ENCODE data around the gene BCL11B.

Gene BCL11B

DNA sequence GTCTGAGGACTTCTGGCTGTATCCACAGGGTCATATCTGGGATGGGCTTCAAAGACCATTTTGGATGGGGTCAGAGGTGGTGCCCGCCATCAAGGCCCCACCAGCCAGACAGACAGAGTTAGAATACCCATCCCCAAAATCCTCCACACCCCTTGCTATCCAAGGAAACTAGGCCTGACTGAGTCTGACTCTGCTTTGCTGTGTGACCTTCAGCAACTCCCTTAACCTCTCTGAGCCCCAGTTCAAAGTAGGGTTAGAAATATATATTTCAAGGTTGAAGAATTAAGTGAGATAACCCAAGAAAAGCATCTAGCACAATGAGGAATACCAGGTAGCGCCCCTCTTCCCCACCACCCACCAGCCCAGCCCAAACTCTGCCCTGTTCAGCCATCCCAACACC lies 20.3 kb downstream of the BCL11B start:
- WGBS (ENCODE audit: extremely low coverage, insufficient coverage, low lambda C conversion rate): no CpG with 5 or more reads among the region's 2 CpGs
- peaks cover 52% of the 10 kb centered on the region for H3K79me2 ChIP-seq (ENCODE audit: control insufficient read depth, insufficient read depth, low read length)
- H3K27ac ChIP-seq (ENCODE audit: low read depth, low read length): no peak overlapping the region
- no peak overlapping the region for H2BK120ac ChIP-seq (ENCODE audit: low read depth, low read length)
- H3K23ac ChIP-seq (ENCODE audit: low read length): no peak overlapping the region
- H4K8ac ChIP-seq (ENCODE audit: low read depth, low read length): no peak overlapping the region
- H2BK15ac ChIP-seq (replicated peaks; ENCODE audit: low read depth): no peak overlapping the region
- H3K56ac ChIP-seq (ENCODE audit: low read length): no peak overlapping the region
- peaks cover 42% of the 10 kb centered on the region for H3K79me1 ChIP-seq (ENCODE audit: low read length)
- peaks cover 1% of the 10 kb centered on the region for H3K36me3 ChIP-seq (ENCODE audit: control insufficient read depth, insufficient read depth, low read length)
- no peak overlapping the region for H3K18ac ChIP-seq (ENCODE audit: low read length)
- no peak overlapping the region for H3K4me3 ChIP-seq (ENCODE audit: low read length)
- no peak overlapping the region for H2AK5ac ChIP-seq (ENCODE audit: low read length)
- DNase-seq: no peak
- no peak overlapping the region for H3K4me2 ChIP-seq (ENCODE audit: low read length)
- H3K4me1 ChIP-seq (ENCODE audit: control insufficient read depth, low read depth, low read length): peaks cover 13% of the 10 kb centered on the region
- H3K4ac ChIP-seq (ENCODE audit: low read depth, low read length): no peak overlapping the region
- H4K5ac ChIP-seq (ENCODE audit: low read length): no peak overlapping the region
- no peak overlapping the region for H2BK5ac ChIP-seq (ENCODE audit: low read length)
- H3K9ac ChIP-seq (ENCODE audit: low read length): no peak overlapping the region
- H3K27me3 ChIP-seq (ENCODE audit: insufficient read depth, low read length, poor library complexity): no peaks in the 10 kb centered on the region

DNA sequence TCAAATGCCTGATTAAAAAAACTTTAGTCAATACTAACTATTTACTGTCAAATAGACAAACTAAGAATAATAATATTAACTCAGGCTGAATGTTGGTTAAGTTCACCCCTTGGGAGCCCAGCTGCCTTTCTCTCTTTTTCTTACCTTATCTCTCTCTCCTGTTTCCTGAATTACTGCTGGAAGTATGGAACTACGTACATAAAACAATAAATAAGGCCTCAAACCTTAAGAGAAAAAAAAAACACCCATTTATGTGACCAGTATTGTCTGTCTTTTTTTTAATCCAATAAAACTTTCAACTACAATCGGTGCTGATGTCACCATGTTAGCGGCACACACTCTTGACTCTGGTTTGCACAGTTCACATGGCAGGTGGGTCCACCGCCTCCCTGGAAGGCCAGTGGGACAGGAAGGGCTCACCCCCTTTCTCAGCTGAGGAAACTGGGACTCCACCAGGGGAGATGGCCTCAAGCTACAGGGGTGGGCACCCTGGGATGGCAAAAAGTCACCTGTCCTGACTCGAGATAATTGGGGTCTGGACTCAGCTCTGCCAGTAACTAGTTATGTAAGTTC lies 21.3 kb downstream of the BCL11B start:
- H2BK120ac ChIP-seq (ENCODE audit: low read depth, low read length): no peak overlapping the region
- no peak for DNase-seq
- peaks cover 32% of the 10 kb centered on the region for H3K79me1 ChIP-seq (ENCODE audit: low read length)
- H2BK5ac ChIP-seq (ENCODE audit: low read length): no peak overlapping the region
- no peak overlapping the region for H3K4me2 ChIP-seq (ENCODE audit: low read length)
- no CpG with 5 or more reads among the region's 5 CpGs for WGBS (ENCODE audit: extremely low coverage, insufficient coverage, low lambda C conversion rate)
- peaks cover 43% of the 10 kb centered on the region for H3K79me2 ChIP-seq (ENCODE audit: control insufficient read depth, insufficient read depth, low read length)
- H3K4ac ChIP-seq (ENCODE audit: low read depth, low read length): no peak overlapping the region
- H3K4me1 ChIP-seq (ENCODE audit: control insufficient read depth, low read depth, low read length): peaks cover 13% of the 10 kb centered on the region
- H2BK15ac ChIP-seq (replicated peaks; ENCODE audit: low read depth): no peak overlapping the region
- no peak overlapping the region for H3K56ac ChIP-seq (ENCODE audit: low read length)
- H3K36me3 ChIP-seq (ENCODE audit: control insufficient read depth, insufficient read depth, low read length): no peaks in the 10 kb centered on the region
- H3K18ac ChIP-seq (ENCODE audit: low read length): no peak overlapping the region
- H4K8ac ChIP-seq (ENCODE audit: low read depth, low read length): no peak overlapping the region
- H3K27ac ChIP-seq (ENCODE audit: low read depth, low read length): no peak overlapping the region
- no peak overlapping the region for H2AK5ac ChIP-seq (ENCODE audit: low read length)
- H3K27me3 ChIP-seq (ENCODE audit: insufficient read depth, low read length, poor library complexity): no peaks in the 10 kb centered on the region
- H3K9ac ChIP-seq (ENCODE audit: low read length): no peak overlapping the region
- no peak overlapping the region for H4K5ac ChIP-seq (ENCODE audit: low read length)
- no peak overlapping the region for H3K4me3 ChIP-seq (ENCODE audit: low read length)
- H3K23ac ChIP-seq (ENCODE audit: low read length): no peak overlapping the region

DNA sequence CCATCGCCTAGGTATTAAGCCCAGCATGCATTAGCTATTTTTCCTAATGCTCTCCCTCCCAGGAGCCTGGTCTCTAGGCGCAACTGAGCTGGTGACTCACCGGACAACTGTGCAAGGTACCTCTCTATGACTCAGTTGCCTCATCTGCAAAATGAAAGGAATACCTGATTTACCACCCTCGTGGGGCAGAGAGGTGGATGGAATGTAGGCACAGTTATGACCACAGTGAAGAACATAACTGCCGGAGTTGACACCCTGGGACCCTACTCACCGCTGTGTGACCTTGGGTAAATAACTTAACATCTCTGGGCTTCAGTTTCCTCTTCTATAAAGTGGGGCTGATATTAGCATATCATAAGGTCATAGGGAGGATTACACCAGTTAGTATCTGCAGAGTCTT lies 22.6 kb downstream of the BCL11B start:
- Histone ChIP-seq H2BK5ac (ENCODE audit: low read length) (no peak overlapping the region), H2BK120ac (ENCODE audit: low read depth, low read length) (no peak overlapping the region), H3K27me3 (ENCODE audit: insufficient read depth, low read length, poor library complexity) (no peaks in the 10 kb centered on the region), H3K56ac (ENCODE audit: low read length) (no peak overlapping the region), H3K23ac (ENCODE audit: low read length) (no peak overlapping the region), H4K5ac (ENCODE audit: low read length) (no peak overlapping the region), H3K36me3 (ENCODE audit: control insufficient read depth, insufficient read depth, low read length) (no peaks in the 10 kb centered on the region), H3K4ac (ENCODE audit: low read depth, low read length) (no peak overlapping the region), H3K9ac (ENCODE audit: low read length) (no peak overlapping the region), H3K4me2 (ENCODE audit: low read length) (no peak overlapping the region), H2AK5ac (ENCODE audit: low read length) (no peak overlapping the region), H3K4me3 (ENCODE audit: low read length) (no peak overlapping the region), H3K79me1 (ENCODE audit: low read length) (peaks cover 30% of the 10 kb centered on the region), H3K79me2 (ENCODE audit: control insufficient read depth, insufficient read depth, low read length) (peaks cover 41% of the 10 kb centered on the region), H4K8ac (ENCODE audit: low read depth, low read length) (no peak overlapping the region), H3K4me1 (ENCODE audit: control insufficient read depth, low read depth, low read length) (peaks cover 16% of the 10 kb centered on the region), H3K18ac (ENCODE audit: low read length) (no peak overlapping the region), H3K27ac (ENCODE audit: low read depth, low read length) (no peak overlapping the region), H2BK15ac (replicated peaks; ENCODE audit: low read depth) (no peak overlapping the region)
- no peak for DNase-seq
- WGBS (ENCODE audit: extremely low coverage, insufficient coverage, low lambda C conversion rate): no CpG with 5 or more reads among the region's 6 CpGs

DNA sequence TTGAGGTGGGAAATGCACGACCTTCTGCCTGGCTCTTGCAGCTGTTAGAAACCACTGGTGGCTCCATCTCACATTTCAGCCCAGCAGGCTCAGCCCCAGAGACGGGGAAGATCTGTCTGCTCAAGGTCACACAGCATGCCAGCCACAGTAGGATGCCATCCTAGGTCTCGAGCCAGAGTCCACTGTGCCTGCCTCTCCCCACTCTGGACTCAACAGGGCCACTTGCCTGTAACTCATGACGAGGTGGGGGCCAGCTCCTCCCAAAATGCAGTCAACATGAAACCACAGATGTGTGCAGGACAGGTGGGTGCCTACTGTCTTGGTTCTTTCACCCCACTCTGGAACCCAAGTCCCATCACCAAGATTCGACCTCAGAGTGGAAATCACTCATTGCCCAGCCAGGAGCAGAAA lies 23.2 kb downstream of the BCL11B start:
- Histone ChIP-seq H2BK15ac (replicated peaks; ENCODE audit: low read depth) (no peak overlapping the region), H3K79me1 (ENCODE audit: low read length) (peaks cover 26% of the 10 kb centered on the region), H2BK5ac (ENCODE audit: low read length) (no peak overlapping the region), H2AK5ac (ENCODE audit: low read length) (no peak overlapping the region), H3K4me3 (ENCODE audit: low read length) (no peak overlapping the region), H3K36me3 (ENCODE audit: control insufficient read depth, insufficient read depth, low read length) (no peaks in the 10 kb centered on the region), H3K4me2 (ENCODE audit: low read length) (no peak overlapping the region), H3K9ac (ENCODE audit: low read length) (no peak overlapping the region), H4K8ac (ENCODE audit: low read depth, low read length) (no peak overlapping the region), H3K27ac (ENCODE audit: low read depth, low read length) (no peak overlapping the region), H3K79me2 (ENCODE audit: control insufficient read depth, insufficient read depth, low read length) (peaks cover 43% of the 10 kb centered on the region), H4K5ac (ENCODE audit: low read length) (no peak overlapping the region), H3K23ac (ENCODE audit: low read length) (peak overlapping the region; percentile 48), H3K27me3 (ENCODE audit: insufficient read depth, low read length, poor library complexity) (no peaks in the 10 kb centered on the region), H3K18ac (ENCODE audit: low read length) (no peak overlapping the region), H3K4ac (ENCODE audit: low read depth, low read length) (no peak overlapping the region), H2BK120ac (ENCODE audit: low read depth, low read length) (no peak overlapping the region), H3K56ac (ENCODE audit: low read length) (no peak overlapping the region), H3K4me1 (ENCODE audit: control insufficient read depth, low read depth, low read length) (peaks cover 19% of the 10 kb centered on the region)
- WGBS (ENCODE audit: extremely low coverage, insufficient coverage, low lambda C conversion rate): no CpG with 5 or more reads among the region's 5 CpGs
- DNase-seq: no peak

DNA sequence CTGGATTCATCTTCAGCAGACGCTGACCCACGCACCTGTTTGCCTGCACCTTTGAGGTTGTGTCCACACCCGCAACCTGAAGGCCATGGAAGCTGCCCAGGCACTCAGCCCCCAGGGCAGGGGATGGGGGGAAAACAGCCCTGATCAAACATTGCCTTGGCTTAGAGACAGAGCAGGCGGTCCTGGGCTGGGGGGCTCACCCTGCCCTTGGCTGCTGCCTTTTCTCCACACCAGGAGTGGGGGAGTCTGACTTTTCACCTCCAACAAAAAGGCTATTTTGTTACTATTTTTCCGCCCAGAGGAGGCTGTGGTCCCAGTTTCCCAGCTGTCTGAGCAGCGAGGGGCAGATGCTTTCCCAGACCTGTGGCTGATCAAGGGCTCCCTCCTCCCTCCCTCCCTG lies 24.2 kb downstream of the BCL11B start:
- no peaks in the 10 kb centered on the region for H3K36me3 ChIP-seq (ENCODE audit: control insufficient read depth, insufficient read depth, low read length)
- H3K4ac ChIP-seq (ENCODE audit: low read depth, low read length): no peak overlapping the region
- no peak overlapping the region for H3K27ac ChIP-seq (ENCODE audit: low read depth, low read length)
- no peak for DNase-seq
- peak overlapping the region; percentile 22 for H3K9ac ChIP-seq (ENCODE audit: low read length)
- H2BK5ac ChIP-seq (ENCODE audit: low read length): no peak overlapping the region
- H3K4me1 ChIP-seq (ENCODE audit: control insufficient read depth, low read depth, low read length): peaks cover 19% of the 10 kb centered on the region
- H2AK5ac ChIP-seq (ENCODE audit: low read length): no peak overlapping the region
- H4K8ac ChIP-seq (ENCODE audit: low read depth, low read length): no peak overlapping the region
- peaks cover 45% of the 10 kb centered on the region for H3K79me2 ChIP-seq (ENCODE audit: control insufficient read depth, insufficient read depth, low read length)
- H3K27me3 ChIP-seq (ENCODE audit: insufficient read depth, low read length, poor library complexity): no peaks in the 10 kb centered on the region
- no peak overlapping the region for H2BK15ac ChIP-seq (replicated peaks; ENCODE audit: low read depth)
- no CpG with 5 or more reads among the region's 6 CpGs for WGBS (ENCODE audit: extremely low coverage, insufficient coverage, low lambda C conversion rate)
- no peak overlapping the region for H3K23ac ChIP-seq (ENCODE audit: low read length)
- H3K56ac ChIP-seq (ENCODE audit: low read length): no peak overlapping the region
- no peak overlapping the region for H3K18ac ChIP-seq (ENCODE audit: low read length)
- H2BK120ac ChIP-seq (ENCODE audit: low read depth, low read length): no peak overlapping the region
- no peak overlapping the region for H3K4me3 ChIP-seq (ENCODE audit: low read length)
- no peak overlapping the region for H4K5ac ChIP-seq (ENCODE audit: low read length)
- peaks cover 22% of the 10 kb centered on the region for H3K79me1 ChIP-seq (ENCODE audit: low read length)
- no peak overlapping the region for H3K4me2 ChIP-seq (ENCODE audit: low read length)

DNA sequence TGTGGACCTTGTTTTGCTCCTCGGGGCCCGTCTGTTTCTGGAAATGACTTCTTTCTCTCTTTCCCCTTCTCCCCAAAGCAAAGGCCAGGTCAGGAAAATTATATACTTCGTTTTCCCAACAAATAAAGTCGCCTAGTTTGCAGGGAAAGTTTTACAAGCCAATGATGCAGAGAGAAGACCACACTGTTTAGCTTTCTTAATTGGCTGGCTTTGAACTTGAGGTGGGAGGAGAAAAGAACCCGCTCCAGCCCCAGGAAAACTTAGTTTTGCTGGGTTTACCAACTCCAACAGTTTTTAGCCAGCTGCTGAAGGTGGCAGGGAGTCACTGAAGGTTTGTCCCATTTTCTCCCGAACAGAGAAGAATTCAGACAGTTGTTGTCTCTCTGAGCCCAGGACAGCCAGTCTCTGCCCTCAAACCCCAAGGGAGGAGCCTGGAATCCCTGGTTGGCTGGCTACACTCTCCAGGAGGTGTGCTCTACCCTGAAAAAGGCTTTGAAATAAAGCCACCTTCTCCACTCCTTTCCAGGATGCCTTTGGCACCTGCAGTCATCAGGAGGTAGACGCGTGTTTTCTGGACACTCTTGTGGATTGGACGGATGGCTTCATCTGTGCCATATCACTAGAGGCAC lies 24.8 kb downstream of the BCL11B start:
- H3K23ac ChIP-seq (ENCODE audit: low read length): peak overlapping the region; percentile 73
- H4K8ac ChIP-seq (ENCODE audit: low read depth, low read length): no peak overlapping the region
- H2AK5ac ChIP-seq (ENCODE audit: low read length): no peak overlapping the region
- no peak overlapping the region for H3K4me3 ChIP-seq (ENCODE audit: low read length)
- peaks cover 20% of the 10 kb centered on the region for H3K79me1 ChIP-seq (ENCODE audit: low read length)
- H3K27ac ChIP-seq (ENCODE audit: low read depth, low read length): peak overlapping the region; percentile 0
- H2BK5ac ChIP-seq (ENCODE audit: low read length): peak overlapping the region; percentile 27
- no peaks in the 10 kb centered on the region for H3K27me3 ChIP-seq (ENCODE audit: insufficient read depth, low read length, poor library complexity)
- DNase-seq: no peak
- peak overlapping the region; percentile 96 for H3K56ac ChIP-seq (ENCODE audit: low read length)
- WGBS (ENCODE audit: extremely low coverage, insufficient coverage, low lambda C conversion rate): no CpG with 5 or more reads among the region's 9 CpGs
- H3K9ac ChIP-seq (ENCODE audit: low read length): peak overlapping the region; percentile 90
- H3K36me3 ChIP-seq (ENCODE audit: control insufficient read depth, insufficient read depth, low read length): no peaks in the 10 kb centered on the region
- H2BK15ac ChIP-seq (replicated peaks; ENCODE audit: low read depth): no peak overlapping the region
- peak overlapping the region; percentile 82 for H3K4me2 ChIP-seq (ENCODE audit: low read length)
- H3K4me1 ChIP-seq (ENCODE audit: control insufficient read depth, low read depth, low read length): peaks cover 19% of the 10 kb centered on the region
- peaks cover 45% of the 10 kb centered on the region for H3K79me2 ChIP-seq (ENCODE audit: control insufficient read depth, insufficient read depth, low read length)
- no peak overlapping the region for H3K4ac ChIP-seq (ENCODE audit: low read depth, low read length)
- H3K18ac ChIP-seq (ENCODE audit: low read length): peak overlapping the region; percentile 8
- no peak overlapping the region for H4K5ac ChIP-seq (ENCODE audit: low read length)
- H2BK120ac ChIP-seq (ENCODE audit: low read depth, low read length): no peak overlapping the region
